ENCODE results near the gene LINS1.

- TF ChIP-seq ZNF274 (IDR thresholded peaks at IDR 0.05; ENCODE audit: low read depth, low read length): no peak
- no peak for TF ChIP-seq YY1 (IDR thresholded peaks at IDR 0.05; ENCODE audit: insufficient read depth, insufficient read length)
Measured at GRCh38 chr15:100598655-100599054, 3.3 kb downstream of the LINS1 start.
